ENCODE measurements around the gene MIGA1.
"Not testable (repeated sequence)": the region's sequence is repeated elsewhere in the genome, so short reads cannot be mapped to it uniquely, and the experiment has no call there.

The MIGA1 gene

GRCh38 chr1:77850082-77850481, 70.6 kb downstream of the MIGA1 start:
- DNase-seq (ENCODE audit: low read depth), result no peak

DNA sequence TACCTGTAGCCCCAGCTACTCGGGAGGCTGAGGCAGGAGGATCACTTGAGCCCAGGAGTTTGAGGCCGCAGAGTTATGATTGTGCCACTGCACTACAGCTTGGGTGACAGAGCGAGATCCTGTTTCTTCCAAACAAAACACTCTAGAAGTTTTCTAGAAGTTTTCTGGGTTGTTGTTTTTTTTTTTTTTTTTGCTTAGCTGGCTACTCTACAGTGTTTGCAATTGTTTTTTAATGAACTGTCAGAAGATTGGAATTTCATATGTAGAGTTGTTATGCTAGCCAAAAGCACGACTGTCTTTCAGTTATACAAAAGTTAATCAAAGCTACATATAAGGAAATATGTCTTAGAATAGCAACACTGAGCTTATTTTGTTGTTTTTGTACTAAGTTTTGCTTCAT, 78.1 kb downstream of the MIGA1 start:
- no peak for DNase-seq (ENCODE audit: low read depth)

DNA sequence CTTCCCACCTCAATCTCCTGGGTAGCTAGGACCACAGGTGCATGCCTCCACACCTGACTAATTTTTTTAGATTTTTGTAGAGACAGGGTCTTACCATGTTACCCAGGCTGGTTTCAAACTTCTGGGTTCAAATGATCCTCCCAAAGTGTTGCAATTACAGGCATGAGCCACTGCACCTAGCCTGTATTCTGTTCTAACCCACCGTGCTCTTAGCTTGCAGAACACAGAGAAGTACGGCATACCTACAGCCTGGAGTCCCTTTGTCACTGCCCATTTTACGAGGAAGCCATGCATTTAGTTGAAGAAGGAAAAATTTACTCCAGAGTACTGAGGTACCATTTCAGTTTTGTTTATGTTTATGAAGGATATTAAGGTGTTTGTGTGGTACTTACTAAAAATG, 79.3 kb downstream of the MIGA1 start:
- no peak for DNase-seq (ENCODE audit: low read depth)

DNA sequence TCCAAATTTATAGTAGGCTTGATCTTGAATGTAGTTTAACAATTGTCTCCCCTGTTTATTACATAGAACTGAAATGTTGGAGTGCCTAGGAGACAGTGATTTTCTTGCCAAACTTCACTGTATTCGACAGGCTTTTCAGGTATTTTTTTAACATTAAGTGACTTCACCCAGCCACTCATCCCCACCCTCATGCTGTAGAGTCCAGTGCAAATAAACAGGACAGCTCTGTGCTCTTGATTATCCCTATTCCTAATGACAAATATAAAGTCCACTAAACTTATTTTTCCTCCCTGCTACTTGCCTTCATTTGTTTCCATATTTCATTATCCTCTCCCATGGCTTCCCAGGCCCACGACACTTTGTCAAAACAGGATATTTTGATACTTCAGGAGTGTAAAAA, 79.8 kb downstream of the MIGA1 start:
- DNase-seq (ENCODE audit: low read depth), result no peak

GRCh38 chr1:77866296-77866695, 86.8 kb downstream of the MIGA1 start:
- DNase-seq (ENCODE audit: low read depth), result no peak

DNA sequence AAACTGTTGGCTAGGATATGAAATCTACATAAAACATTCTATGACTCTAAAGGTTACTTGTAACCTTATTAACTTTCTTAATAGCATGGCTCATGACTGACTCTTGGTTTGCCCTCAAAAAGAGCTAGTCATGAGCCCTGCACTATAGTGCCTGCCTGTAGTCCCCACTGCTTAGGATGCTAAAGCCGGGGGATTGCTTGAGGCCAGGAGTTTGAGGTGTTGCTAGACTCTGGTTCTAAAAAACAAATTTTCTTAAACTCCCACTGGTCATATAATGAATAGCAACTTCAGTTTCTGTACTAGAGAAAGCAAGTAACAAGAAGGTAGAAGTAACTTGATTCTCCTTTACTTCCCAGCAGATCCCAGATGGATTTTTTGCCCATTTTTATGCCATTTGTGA, 93.2 kb downstream of the MIGA1 start:
- no peak for DNase-seq (ENCODE audit: low read depth)

DNA sequence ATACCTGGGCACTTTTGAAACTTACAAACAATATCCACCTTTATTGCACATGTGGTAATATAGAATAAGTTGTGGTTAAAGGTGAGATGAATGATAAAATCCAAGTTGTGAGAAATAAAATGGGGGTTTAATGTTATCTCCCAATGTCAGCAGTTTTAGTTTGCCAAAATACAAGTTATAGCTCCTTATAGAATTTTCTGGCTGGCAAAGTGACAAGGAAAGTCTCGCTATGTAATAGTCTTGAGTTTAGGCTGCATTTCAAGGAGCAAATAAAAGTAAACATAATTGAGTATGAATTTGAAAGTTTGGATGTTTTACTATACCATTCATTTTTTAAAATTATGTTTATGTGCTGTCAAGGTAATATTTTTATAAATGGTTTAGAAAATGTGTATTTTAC, 94.0 kb downstream of the MIGA1 start:
- no peak for DNase-seq (ENCODE audit: low read depth)

DNA sequence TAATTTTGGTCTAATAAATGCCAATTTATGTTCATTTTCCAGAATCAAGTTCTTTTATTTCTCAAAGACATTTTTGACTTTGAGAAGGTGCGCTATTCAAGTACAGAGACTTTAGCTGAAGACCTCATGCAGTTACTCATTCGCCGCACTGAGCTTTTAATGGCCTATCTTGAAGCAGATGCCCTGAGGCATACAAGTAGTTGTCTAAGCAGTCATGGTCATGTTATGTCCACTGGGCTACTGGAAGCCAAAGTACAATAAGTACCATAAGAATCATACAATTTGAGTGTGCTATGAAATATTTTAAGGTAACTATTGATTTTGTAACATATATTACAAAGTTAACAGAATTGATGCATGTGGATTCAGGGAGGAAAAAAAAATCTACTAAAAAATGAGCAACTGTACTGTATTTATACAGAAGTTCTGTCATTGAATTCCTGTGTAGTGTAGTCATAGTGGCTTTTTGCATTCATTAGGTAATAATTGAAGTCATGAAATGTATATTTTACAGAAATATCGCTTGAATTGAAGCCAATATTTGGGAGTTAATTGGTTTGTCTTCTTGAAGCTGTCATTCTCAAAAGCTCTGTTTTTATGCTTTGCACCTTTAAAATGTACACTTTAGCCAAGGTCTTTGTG, 95.5 kb downstream of the MIGA1 start:
- DNase-seq (ENCODE audit: low read depth), result no peak

GRCh38 chr1:77876884-77877283, 97.4 kb downstream of the MIGA1 start:
- no peak for DNase-seq (ENCODE audit: low read depth)

DNA sequence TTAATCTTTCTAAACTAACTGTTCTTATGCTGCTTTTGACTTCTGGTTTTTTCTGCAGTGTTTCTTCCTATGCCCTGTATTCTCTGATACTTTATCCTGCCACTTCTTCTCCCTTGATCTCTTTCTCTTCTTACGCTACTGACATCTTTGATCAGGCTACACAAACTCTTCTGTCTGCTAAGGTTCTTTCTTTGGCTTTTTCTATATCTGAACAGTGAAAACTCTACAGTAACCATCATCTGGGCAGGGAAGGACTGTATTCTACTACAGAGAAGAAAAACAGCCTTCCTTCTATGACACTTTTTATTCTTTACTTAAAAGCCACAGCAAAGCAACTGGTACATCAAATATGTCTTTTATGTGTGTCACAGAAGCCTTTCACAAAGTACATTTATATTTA, 101.6 kb downstream of the MIGA1 start:
- no peak for DNase-seq (ENCODE audit: low read depth)

DNA sequence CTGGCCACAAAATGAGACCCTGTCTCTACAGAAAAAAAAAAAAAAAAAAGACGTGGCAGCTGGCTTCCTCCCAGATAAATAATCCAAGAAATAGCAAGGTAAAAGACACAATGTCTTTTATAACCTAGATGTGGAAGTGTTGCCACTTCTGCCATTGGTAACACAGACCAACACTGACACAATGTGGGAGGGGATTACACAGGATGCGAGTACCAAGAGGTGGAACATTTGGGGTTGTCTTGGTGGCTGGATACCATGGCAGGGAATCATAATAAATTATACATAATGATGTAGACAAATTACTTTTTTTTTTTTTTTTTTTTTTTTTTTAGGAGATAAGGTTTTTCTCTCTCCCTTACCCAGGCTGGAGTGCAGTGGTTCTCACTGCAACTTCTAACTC, 103.0 kb downstream of the MIGA1 start:
- no peak for DNase-seq (ENCODE audit: low read depth)

DNA sequence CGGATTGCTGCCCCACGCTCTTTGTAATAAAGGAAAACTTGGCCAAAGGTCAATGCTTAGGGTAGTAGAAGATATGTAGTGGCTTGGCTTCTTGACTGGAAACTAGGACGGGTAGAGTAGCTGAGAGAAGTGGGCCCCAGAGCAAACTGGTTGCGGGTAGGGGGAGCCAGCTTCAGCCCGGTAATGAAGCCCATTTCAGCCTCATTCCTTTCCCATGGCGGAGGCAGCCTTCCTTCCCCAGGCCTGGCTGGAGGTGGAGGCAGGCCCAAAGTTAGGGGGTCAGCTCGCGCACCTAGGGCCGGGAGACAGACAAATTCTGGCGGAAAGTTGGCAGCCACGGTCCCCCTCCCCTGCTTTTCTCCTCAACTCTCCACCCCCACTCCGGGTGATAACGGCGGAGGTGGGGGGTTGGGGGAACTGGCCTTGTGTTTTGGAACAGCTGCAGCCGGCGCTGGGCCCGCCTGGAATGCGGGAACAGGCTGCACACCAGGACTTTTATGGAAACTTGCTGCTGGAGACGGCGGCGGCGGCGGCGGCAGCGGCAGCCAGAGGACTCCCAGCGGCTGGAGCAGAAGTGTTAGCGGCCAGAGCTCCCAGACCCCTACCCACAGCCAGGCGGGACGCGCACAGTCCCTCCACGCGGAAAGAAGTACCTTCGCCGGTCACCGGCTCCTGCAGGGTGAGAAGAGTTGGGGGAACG, 108.8 kb downstream of the MIGA1 start, which contains the start of gene NEXN:
Gene NEXN (plus strand): TSS at position 544 of the 700 bp plus-strand sequence. CDS start 27,483 bp downstream, outside the sequence.
- no peak for DNase-seq (ENCODE audit: low read depth)

DNA sequence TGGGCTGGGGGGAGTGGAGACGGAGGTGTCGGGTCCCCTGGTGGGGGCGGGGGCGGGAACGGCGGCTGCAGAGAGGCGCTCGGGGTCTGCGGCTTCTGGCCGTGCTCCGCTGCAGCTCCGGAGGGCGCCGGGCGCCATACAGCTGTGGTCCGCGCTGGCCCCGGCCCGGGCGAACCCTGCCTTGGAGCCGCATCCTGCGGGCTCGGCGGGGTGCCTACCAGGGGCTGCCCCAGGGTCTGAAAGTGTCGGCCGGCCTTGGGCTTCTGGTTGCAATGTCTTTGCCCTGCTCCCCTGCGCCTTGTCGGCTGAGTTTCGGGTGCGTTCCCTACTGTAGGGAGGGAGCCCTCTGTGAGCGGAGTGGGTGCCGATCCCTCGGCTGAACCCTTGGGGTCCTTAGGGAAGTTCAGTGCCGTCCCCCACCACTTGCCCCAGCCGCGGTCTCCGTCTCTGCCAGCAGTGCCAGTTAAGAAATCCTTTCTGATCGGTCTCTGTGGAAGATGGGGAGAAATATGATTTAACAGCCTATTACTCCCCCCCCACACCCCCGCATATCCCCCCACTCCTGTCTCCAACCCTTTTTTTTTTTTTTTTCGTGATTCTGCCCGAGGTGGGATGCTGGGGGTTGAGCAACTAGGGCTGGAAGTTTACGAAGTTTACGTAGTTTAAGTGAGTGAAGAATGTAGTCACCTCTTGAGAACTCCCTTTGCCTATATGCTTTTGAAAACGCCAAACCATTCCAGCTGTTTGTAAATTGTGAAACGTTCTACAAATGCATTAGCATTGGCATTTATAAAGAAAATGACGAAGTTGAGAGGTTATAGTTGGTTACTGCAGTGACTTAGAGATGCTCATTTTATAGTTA, 109.6 kb downstream of the MIGA1 start:
- no peak for DNase-seq (ENCODE audit: low read depth)

GRCh38 chr1:77889671-77890070, 110.2 kb downstream of the MIGA1 start:
- no peak for DNase-seq (ENCODE audit: low read depth)

DNA sequence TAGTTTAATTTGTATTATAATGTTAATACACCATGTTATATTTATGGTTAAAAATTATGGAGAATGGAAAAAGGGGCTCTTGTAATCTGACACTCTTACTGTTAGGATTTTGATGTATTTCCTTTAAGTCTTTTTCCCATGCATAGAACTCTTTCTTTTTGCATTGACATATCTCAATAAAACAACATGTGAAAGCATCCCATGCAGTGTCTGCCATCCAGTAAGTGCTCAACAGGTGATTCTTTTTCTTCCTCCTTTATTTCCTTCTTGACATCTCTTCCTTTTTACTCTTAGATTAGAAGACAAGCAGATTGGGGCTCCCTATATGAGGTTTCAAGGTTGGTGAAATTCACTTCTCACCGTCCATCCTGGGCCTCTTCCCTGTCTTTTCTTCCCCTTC, 111.8 kb downstream of the MIGA1 start:
- DNase-seq (ENCODE audit: low read depth), result no peak

GRCh38 chr1:77899647-77900320, 120.3 kb downstream of the MIGA1 start:
- no peak for DNase-seq (ENCODE audit: low read depth)

- DNase-seq (ENCODE audit: low read depth), result no peak
Observed at GRCh38 chr1:77900687-77901293, 121.3 kb downstream of the MIGA1 start.

DNA sequence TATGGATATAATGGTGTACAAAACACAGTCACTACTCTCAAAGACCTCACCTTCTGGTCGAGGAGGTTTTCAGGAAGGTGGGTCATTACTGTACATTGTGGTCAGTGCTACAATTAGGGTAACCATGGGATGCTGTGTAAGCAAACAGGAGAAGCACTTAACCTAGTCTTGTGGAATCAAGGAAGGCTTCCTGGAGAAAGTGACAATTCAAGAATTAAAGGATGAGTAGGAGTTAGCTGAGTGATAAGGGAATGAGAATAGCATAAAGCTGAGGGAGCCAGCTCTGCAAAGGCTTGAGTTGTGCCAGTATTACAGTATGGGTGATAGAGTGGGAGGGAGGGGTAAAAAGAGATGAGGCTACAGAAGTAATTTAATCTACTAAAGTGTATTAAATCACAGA, 126.2 kb downstream of the MIGA1 start:
- no peak for DNase-seq (ENCODE audit: low read depth)

GRCh38 chr1:77906019-77906545, 126.6 kb downstream of the MIGA1 start:
- DNase-seq (ENCODE audit: low read depth), result no peak

GRCh38 chr1:77906624-77907023, 127.2 kb downstream of the MIGA1 start:
- no peak for DNase-seq (ENCODE audit: low read depth)

- no peak for DNase-seq (ENCODE audit: low read depth)
Observed at GRCh38 chr1:77910116-77910515, 130.7 kb downstream of the MIGA1 start.

- not testable (repeated sequence) for DNase-seq (ENCODE audit: low read depth)
Observed at GRCh38 chr1:77918918-77919317, 139.5 kb downstream of the MIGA1 start.

Data from stimulated activated CD8-positive, alpha-beta memory T cell treated with anti-CD3 and anti-CD28 coated beads, Interleukin-12 subunit alpha, Interleukin-12 subunit beta, amount 100 ng/mL, for 4 hours (primary cell).